Liver (tissue), 9 donors: Measurements from ENCODE around the gene PTAFR. TPM values are rescaled to one million over a fixed set of nuclear protein-coding genes. Genes with fewer than 3 reads are reported as not detected.
"Not testable (repeated sequence)": the region's sequence is repeated elsewhere in the genome, so short reads cannot be mapped to it uniquely, and the experiment has no call there.

Experiments used
- DNase-seq: peaks from one replicate; pipeline ENCODE4 v3.0.0-alpha.2; 2017; ENCODE audit warnings: low spot score
- H3K27ac ChIP-seq, 2 donors: one replicate each; pipeline ENCODE4 v1.7.0; 2013; ENCODE audit warnings: inconsistent platforms in 2 of 2, low read length in 2 of 2, control low read depth in 1 of 2, low read depth in 1 of 2, mild to moderate bottlenecking in 1 of 2
- H3K27me3 ChIP-seq, 4 donors: one replicate each; pipeline versions ENCODE4 v1.6.1 to v1.7.0; 2013; ENCODE audit warnings: low read length in 3 of 4, inconsistent platforms in 1 of 4, mild to moderate bottlenecking in 1 of 4, moderate library complexity in 1 of 4; ENCODE audit not compliant: control insufficient read depth in 4 of 4, insufficient read depth in 4 of 4
- H3K36me3 ChIP-seq, 4 donors: one replicate each; pipeline versions ENCODE4 v1.6.1 to v1.7.0; 2013; ENCODE audit warnings: low read length in 3 of 4, mild to moderate bottlenecking in 3 of 4, low read depth in 1 of 4, moderate library complexity in 1 of 4; ENCODE audit not compliant: control insufficient read depth in 4 of 4, insufficient read depth in 3 of 4
- H3K4me1 ChIP-seq, 4 donors: one replicate each; pipeline versions ENCODE4 v1.6.1 to v1.7.0; 2013; ENCODE audit warnings: low read length in 3 of 4, mild to moderate bottlenecking in 3 of 4, moderate library complexity in 1 of 4; ENCODE audit not compliant: control insufficient read depth in 4 of 4, insufficient read depth in 4 of 4
- H3K4me3 ChIP-seq, 3 donors: one replicate each; pipeline versions ENCODE4 v1.6.1 to v1.7.0; 2013; ENCODE audit warnings: low read length in 3 of 3, control low read depth in 1 of 3, low read depth in 1 of 3, mild to moderate bottlenecking in 1 of 3
- H3K9ac ChIP-seq, 2 donors: one replicate each; pipeline ENCODE4 v1.7.0; 2013; ENCODE audit warnings: low read length in 2 of 2, mild to moderate bottlenecking in 2 of 2, moderate library complexity in 2 of 2, control low read depth in 1 of 2, low read depth in 1 of 2
- H3K9me3 ChIP-seq, 4 donors: one replicate each; pipeline versions ENCODE4 v1.6.1 to v1.7.0; 2013; ENCODE audit warnings: low read length in 3 of 4; ENCODE audit not compliant: control insufficient read depth in 4 of 4
- EGR1 ChIP-seq, 2 donors: IDR thresholded peaks; 2 replicates each; pipeline ENCODE4 v1.6.1; 2016 to 2018; ENCODE audit warnings: antibody characterized with exemption in 2 of 2, low read depth in 2 of 2
- FOXA1 ChIP-seq: IDR thresholded peaks from 2 replicates; pipeline ENCODE4 v1.6.1; 2016; ENCODE audit warnings: antibody characterized with exemption
- JUND ChIP-seq, 2 donors: IDR thresholded peaks; 2 replicates each; pipeline ENCODE4 v1.6.1; 2016; ENCODE audit warnings: antibody characterized with exemption in 2 of 2
- RAD21 ChIP-seq, 2 donors: IDR thresholded peaks; 2 replicates each; pipeline ENCODE4 v1.6.1; 2016; ENCODE audit warnings: antibody characterized with exemption in 2 of 2, mild to moderate bottlenecking in 2 of 2
- SP1 ChIP-seq: IDR thresholded peaks from 2 replicates; pipeline ENCODE4 v1.6.1; 2018; ENCODE audit warnings: antibody characterized with exemption, mild to moderate bottlenecking
- TAF1 ChIP-seq: conservative IDR thresholded peaks from 2 replicates; pipeline ENCODE4 v1.6.1; 2016; ENCODE audit warnings: antibody characterized with exemption, mild to moderate bottlenecking
- YY1 ChIP-seq: IDR thresholded peaks from 2 replicates; pipeline ENCODE4 v1.6.1; 2016; ENCODE audit warnings: antibody characterized with exemption, mild to moderate bottlenecking
- WGBS: extraction: QIAGEN DNeasy Blood & Tissue Kit; methylation state at CpG from one replicate; pipeline ENCODE4 v1.1.7; 2013; 5-methylcytosine and 5-hydroxymethylcytosine counted together
- polyA plus RNA-seq, 2 donors: library from polyadenylated mRNA; stranded (reverse) in 1 of 2; unstranded in 1 of 2; fragments of 200-250 nt in 1 of 2; fragments of >200 nt in 1 of 2; fragmentation: Nextera tagmentation in 1 of 2; extraction: Ambion mirVana in 1 of 2; gene quantifications; one replicate each; pipeline versions ENCODE4 v1.2.1 to v1.2.3, GENCODE V29; 2013 to 2015
- total RNA-seq, 2 donors: library from RNA; depleted of rRNA; stranded (reverse); fragments of >200 nt; gene quantifications; one replicate each; pipeline ENCODE4 v1.2.3, GENCODE V29; 2014
- TF ChIP-seq, protein P1 (sequence below): IDR thresholded peaks from 2 replicates; pipeline ENCODE4 v1.6.1; 2016; ENCODE audit warnings: antibody characterized with exemption
- TF ChIP-seq, protein P2 (sequence below): fragments of 150-350 bp; IDR thresholded peaks from 2 replicates; pipeline ENCODE4 v1.5.1; 2017; ENCODE audit warnings: improper control_type of control experiment, low read depth, low read length; ENCODE audit not compliant: missing input control
- TF ChIP-seq, protein P3 (sequence below): IDR thresholded peaks from 2 replicates; pipeline ENCODE4 v1.6.1; 2016; ENCODE audit warnings: antibody characterized with exemption
- TF ChIP-seq, protein P4 (sequence below): IDR thresholded peaks from 2 replicates; pipeline ENCODE4 v1.6.1; 2016; ENCODE audit warnings: antibody characterized with exemption, mild to moderate bottlenecking
- donor health status: healthy.
- donor health status: healthy.
- donor health status: healthy.
- donor health status: healthy.
- donor health status: healthy.

Gene PTAFR
- total and polyA plus RNA-seq, 4 donors: 0.82 to 4.1 (median 2.1) TPM

GRCh38 chr1:28143496-28144202, 32.8 kb downstream of the PTAFR start:
- H3K27ac ChIP-seq: no peak overlapping the region
- no peaks in the 10 kb centered on the region for H3K4me1 ChIP-seq
- no peak overlapping the region for H3K4me3 ChIP-seq
- DNase-seq: no peak
- 86% methylated on average over 4 of the region's 4 CpGs for WGBS
- no peak overlapping the region for H3K9ac ChIP-seq
- H3K36me3 ChIP-seq: no peaks in the 10 kb centered on the region
- H3K9me3 ChIP-seq: no peaks in the 10 kb centered on the region
- no peaks in the 10 kb centered on the region for H3K27me3 ChIP-seq
- TF ChIP-seq, protein P1, sequence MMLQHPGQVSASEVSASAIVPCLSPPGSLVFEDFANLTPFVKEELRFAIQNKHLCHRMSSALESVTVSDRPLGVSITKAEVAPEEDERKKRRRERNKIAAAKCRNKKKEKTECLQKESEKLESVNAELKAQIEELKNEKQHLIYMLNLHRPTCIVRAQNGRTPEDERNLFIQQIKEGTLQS: no peak
- TF ChIP-seq, protein P2, sequence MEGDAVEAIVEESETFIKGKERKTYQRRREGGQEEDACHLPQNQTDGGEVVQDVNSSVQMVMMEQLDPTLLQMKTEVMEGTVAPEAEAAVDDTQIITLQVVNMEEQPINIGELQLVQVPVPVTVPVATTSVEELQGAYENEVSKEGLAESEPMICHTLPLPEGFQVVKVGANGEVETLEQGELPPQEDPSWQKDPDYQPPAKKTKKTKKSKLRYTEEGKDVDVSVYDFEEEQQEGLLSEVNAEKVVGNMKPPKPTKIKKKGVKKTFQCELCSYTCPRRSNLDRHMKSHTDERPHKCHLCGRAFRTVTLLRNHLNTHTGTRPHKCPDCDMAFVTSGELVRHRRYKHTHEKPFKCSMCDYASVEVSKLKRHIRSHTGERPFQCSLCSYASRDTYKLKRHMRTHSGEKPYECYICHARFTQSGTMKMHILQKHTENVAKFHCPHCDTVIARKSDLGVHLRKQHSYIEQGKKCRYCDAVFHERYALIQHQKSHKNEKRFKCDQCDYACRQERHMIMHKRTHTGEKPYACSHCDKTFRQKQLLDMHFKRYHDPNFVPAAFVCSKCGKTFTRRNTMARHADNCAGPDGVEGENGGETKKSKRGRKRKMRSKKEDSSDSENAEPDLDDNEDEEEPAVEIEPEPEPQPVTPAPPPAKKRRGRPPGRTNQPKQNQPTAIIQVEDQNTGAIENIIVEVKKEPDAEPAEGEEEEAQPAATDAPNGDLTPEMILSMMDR: no peak
- TF ChIP-seq RAD21 (IDR thresholded peaks at IDR 0.05): no peak
- TF ChIP-seq EGR1 (IDR thresholded peaks at IDR 0.05; ENCODE audit: low read depth in 2 of 2): no peak
- TF ChIP-seq SP1: no peak

DNA sequence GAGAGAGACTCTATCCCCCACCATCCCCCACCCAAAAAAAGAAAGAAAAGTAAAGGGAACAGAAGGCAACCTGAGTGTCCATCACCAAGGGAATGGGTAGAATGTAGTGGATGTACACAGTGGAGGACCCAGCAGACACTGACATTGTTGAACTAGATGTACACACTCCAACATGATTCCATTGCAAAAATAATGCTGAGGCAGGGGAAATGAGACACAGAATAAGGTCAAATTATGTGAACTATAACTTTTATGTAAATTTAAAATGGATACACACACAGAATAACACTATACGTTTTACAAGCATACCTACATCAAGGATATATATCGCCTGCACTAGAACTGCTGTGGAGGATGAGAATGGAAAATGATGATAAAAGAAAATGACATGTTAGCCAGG, 34.8 kb downstream of the PTAFR start:
- Histone ChIP-seq H3K36me3 (no peaks in the 10 kb centered on the region), H3K27ac (no peak overlapping the region), H3K4me1 (no peaks in the 10 kb centered on the region), H3K9ac (no peak overlapping the region), H3K27me3 (no peaks in the 10 kb centered on the region), H3K9me3 (no peaks in the 10 kb centered on the region), H3K4me3 (no peak overlapping the region)
- WGBS: 90% methylated on average over 2 of the region's 2 CpGs
- TF ChIP-seq, protein P3, sequence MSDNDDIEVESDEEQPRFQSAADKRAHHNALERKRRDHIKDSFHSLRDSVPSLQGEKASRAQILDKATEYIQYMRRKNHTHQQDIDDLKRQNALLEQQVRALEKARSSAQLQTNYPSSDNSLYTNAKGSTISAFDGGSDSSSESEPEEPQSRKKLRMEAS: no peak
- TF ChIP-seq YY1: no peak
- TF ChIP-seq, protein P4, sequence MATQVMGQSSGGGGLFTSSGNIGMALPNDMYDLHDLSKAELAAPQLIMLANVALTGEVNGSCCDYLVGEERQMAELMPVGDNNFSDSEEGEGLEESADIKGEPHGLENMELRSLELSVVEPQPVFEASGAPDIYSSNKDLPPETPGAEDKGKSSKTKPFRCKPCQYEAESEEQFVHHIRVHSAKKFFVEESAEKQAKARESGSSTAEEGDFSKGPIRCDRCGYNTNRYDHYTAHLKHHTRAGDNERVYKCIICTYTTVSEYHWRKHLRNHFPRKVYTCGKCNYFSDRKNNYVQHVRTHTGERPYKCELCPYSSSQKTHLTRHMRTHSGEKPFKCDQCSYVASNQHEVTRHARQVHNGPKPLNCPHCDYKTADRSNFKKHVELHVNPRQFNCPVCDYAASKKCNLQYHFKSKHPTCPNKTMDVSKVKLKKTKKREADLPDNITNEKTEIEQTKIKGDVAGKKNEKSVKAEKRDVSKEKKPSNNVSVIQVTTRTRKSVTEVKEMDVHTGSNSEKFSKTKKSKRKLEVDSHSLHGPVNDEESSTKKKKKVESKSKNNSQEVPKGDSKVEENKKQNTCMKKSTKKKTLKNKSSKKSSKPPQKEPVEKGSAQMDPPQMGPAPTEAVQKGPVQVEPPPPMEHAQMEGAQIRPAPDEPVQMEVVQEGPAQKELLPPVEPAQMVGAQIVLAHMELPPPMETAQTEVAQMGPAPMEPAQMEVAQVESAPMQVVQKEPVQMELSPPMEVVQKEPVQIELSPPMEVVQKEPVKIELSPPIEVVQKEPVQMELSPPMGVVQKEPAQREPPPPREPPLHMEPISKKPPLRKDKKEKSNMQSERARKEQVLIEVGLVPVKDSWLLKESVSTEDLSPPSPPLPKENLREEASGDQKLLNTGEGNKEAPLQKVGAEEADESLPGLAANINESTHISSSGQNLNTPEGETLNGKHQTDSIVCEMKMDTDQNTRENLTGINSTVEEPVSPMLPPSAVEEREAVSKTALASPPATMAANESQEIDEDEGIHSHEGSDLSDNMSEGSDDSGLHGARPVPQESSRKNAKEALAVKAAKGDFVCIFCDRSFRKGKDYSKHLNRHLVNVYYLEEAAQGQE: no peak
- no peak for TF ChIP-seq JUND (IDR thresholded peaks at IDR 0.05)
- no peak for TF ChIP-seq TAF1
- no peak for TF ChIP-seq FOXA1
- no peak for DNase-seq

- DNase-seq, H3K4me1 ChIP-seq, H3K9me3 ChIP-seq, H3K27ac ChIP-seq, H3K36me3 ChIP-seq, H3K4me3 ChIP-seq, H3K9ac ChIP-seq, H3K27me3 ChIP-seq: not testable (repeated sequence)
- WGBS: 80% methylated on average over 8 of the region's 8 CpGs
These were observed 36.6 kb downstream of the PTAFR start for GRCh38 chr1:28139866-28140265.
